Measurements from ENCODE around the gene CACNA1H.

CACNA1H gene

DNA sequence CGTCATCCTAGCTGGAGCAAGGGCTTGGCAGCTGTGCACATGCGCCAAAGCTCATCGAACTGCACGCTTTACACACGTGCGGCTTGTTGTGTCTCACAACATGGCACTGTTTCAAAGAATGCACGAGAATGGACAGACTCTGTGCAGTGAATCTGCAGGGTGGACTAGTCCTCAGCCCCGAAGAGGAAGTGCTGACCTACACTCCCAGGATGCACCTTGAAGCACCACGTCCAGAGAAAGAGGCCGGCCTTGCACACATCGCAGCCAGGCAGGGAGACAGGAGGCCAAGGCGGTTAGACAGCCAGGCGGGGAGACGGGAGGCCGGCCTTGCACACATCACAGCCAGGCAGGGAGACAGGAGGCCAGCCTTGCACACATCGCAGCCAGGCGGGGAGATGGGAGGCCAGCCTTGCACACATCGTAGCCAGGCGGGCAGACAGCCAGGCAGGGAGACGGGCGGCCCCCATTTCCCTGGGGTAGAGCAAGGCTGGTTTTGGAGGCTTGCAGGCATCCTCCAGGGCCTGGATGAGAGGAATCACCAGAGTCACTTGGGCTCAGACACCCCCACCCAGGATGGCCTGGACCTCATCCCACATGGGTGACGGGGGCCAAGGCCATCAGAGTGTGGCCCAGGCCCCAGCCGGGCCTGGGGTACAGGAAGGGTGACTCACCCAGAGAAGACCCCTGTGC is 9.0 kb upstream of the CACNA1H start:
- no peak for DNase-seq

- no peak for DNase-seq
These were observed 8.2 kb upstream of the CACNA1H start for GRCh38 chr16:1144476-1145382.

DNA sequence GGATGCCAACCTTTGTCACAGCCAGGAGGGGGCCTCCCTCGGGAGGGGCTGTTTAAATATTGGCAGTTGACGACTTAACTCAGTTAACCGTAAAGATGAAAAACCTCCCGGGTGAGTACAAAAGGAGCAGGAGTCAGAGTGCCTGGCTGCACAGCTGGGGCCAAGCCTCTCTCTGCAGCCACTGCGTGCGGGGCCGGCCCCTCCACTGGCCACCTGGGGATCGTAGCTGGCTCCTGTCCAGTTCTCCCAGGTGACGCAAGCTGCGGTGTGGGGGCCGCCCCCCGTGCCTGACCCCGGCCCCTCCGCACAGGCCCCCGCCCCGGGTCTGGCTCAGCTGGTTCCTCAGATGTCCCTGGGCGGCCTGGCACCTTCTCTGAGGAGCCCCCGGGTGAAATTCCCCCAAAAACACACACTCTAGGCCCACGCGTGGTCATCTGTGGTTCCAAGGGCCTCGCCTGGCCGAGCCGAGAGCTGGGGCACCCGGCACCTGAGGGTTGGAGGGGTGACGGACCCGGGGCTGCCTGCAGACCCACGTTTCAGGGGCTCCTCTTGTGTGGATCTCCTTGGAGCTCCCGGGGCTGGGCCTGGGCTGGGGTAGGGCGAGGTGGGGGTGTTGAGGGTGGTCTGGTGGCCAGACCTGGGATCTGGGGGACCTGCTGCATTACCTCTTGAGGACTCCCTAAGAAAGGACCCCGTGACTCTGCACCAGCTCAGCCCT is 7.4 kb upstream of the CACNA1H start:
- no peak for DNase-seq

GRCh38 chr16:1146409-1146808 is 6.5 kb upstream of the CACNA1H start:
- peak in 1 of 2 donors; percentile 30 for DNase-seq

DNA sequence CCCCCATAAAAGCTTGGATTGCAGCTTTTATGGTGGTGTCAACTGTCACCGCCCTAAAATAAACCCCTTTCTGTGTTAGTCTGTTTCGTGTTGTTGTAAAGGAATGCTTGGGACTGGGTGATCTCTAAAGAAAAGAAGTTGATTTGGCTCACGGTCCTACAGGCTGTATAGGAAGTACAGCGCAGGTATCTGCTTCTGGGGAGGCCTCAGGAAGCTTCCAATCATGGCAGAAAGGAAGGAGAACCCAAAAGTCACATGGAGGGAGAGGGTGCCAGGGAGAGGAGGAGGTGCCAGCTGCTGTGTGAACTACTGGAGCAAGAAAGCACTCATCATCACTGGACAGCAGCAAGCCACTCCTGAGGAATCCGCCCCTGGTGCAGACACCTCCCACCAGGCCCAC is 5.9 kb upstream of the CACNA1H start:
- no peak for DNase-seq

- no peak for DNase-seq
These were observed 3.7 kb upstream of the CACNA1H start for GRCh38 chr16:1149101-1149636.

GRCh38 chr16:1150511-1150982 is 2.4 kb upstream of the CACNA1H start:
- DNase-seq, result peak; percentile 39 to 40

GRCh38 chr16:1151424-1152122 is 1.3 kb upstream of the CACNA1H start:
- no peak for DNase-seq

GRCh38 chr16:1152123-1152638 is 725 bp upstream of the CACNA1H start:
- peak; percentile 45 to 47 for DNase-seq

GRCh38 chr16:1153480-1154160 is 714 bp downstream of the CACNA1H start:
- DNase-seq, result no peak

DNA sequence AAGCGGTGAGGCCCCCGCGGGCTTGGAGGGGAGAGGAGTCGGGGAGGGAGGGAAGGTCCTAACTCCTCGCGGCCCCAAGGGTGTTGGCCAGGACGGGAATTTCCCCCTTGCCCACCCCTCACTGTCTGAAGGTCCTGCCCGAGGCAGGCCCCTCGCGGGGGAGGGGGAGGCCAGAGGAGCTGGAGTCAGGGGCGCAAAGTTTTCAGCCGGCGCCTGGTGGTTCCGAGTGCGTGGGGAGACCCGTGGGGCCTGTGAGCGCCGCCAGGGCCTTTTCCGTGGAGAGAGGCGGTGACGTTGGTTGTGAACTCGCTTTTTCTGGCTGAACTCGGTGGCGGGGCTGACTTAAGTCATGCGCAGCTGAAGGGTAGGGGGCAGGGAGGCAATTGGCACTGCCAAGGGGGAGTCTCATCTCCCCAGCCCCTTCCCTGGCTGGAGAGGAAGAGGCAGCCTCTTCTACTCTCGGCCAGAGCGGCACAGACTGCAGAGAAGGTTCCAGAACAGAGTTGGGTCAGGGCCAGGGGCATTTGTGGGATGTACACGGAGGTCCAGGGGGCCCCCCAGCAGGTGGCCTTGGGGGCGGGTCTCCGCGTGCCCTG is 1.5 kb downstream of the CACNA1H start:
- no peak for DNase-seq

DNA sequence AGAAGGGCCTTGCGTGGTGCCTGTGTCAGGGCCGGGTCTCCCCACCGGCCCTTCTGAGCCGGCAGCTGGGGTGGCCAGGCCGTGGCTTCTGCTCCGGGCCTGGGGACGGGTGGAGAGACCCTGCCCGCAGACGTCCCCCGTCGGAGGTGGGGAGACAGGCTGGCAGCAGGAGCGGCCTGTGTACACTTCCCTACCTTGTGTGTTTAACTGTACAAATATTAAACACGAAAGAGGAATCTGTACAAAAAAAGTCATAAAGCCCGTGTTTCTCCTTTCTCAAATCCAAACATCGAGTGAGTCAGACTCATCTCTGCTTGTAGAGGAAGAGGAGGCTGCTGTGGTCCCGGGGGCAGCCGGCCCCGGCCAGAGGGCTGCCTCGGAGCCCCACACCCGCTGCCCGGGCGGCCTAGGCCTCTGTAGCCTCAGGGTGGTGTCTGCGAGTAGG is 2.0 kb downstream of the CACNA1H start:
- DNase-seq, result no peak

GRCh38 chr16:1155353-1156054 is 2.6 kb downstream of the CACNA1H start:
- DNase-seq, result no peak

DNA sequence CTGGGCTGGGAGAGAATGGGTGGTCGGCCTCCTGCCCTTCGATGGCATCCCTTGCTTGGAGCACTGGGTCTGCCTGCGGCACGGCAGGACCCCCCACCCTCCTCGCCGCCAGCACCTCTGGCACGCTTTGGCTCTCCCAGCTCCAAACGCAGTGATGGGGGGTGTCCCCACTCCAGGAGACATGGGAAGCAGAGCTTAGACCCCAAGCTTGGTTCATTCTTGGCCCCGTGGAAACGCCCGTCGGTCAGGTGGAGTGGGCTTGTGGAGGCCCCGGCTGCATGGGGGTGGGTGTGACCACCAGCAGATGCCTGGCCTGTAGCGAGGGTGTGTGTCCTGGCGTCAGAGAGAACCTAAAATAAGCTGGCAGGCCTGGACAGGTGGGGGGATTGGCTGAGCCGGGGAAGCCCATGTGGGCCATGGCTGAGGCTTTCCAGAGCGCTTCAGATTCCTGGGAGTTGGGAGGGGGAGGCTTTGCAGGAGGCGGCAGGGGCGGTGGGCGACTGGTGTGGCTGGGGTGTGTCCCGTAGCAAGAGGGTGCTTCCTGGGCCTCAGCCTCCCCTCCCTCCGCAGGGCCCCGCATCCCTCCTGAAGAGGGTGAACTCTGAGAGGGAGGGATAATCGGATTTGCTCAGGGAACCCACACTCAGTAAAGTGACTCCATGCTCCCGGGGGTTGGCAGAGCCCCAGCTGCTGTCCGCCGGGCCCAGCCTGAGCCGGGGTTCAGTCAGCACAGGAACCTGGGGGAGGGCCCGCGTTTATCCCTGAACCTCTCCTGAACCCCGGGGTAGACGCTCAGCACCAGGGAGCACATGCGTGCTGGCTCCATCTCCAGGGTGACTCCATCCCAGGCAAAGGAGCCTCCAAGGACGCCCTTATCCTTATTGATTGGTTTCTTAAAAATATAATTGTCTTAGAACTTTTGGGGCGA is 3.4 kb downstream of the CACNA1H start:
- DNase-seq, result no peak

GRCh38 chr16:1156983-1157638 is 4.2 kb downstream of the CACNA1H start:
- DNase-seq, result no peak

DNA sequence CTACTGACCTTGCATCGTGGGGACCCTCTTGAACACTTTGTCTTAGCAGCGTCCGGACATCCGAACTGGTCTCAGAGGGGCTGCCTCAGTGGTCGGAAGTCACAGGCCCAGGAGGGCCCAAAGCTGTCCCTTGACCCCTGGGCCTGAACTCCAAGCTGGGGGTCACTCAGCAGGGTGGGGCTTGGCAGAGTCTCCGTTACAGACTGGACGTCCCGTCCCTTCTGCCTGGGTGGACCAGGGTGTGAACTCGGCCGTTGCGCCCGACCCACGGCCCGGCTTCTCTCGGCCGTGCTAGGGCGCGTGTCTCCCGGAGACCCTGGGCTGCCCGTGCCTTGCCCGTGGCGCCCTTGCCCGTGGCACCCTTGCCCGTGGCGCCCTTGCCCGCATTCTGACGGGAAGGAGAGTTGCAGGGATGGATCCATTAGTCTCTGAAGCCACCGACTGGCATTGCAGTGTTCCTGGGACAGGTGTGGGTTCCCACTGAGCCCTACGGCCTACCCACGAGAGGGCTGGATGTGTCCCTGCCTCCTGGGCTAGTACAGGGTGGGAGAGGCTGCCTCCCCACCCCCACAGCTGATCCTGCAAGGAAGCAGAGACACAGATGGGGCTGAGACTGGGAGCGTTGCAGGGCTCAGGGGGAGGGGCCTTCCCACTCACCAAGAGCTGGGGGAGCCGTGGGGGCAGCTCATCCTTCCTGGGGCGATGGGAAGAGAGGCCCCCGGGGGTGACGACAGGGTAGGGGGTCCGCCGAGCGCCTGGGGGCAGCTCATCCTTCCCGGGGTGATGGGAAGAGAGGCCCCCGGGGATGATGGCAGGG is 4.9 kb downstream of the CACNA1H start:
- DNase-seq, result no peak

DNA sequence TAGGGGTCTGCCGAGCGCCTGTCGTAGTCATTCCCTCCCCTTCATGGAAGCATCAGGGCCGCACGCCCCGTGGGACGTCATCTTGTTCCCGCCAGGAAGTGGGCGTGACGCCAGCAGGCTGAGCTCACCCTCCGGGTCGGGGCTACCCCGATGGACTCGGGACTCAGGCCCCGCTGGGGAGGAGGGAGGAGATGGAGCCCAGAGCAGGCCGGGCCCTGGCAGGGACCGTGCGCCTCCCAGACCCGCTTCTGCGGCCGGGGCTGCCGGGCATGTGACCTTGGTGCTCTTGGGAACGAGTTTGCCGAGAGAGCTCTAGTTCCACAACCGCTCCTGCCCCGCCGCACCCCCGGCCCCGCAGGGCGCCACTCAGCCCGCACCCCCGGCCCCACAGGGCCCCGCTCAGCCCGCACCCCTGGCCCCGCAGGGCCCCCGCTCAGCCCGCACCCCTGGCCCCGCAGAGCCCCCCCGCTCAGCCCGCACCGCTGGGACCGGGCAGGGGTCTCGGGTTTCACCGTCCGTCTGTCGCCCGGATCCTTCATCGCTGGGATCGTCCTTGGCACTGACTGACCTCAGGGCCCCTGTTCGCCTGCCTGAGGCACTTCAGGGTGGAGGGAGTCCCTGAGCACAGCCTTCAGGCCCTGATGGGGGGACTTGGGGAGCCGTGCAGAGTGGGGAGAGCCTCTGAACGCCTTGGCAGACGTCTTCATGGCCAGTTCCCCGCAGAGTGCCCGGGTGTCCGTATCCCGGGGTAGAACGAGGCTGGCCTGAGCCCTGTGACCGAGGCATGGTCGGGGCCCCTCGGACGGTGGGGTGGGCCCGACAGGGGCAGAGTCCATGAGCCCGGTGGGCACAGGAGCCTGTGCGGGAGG is 5.8 kb downstream of the CACNA1H start:
- DNase-seq, result no peak

Data from stimulated activated CD4-positive, alpha-beta T cell treated with anti-CD3 and anti-CD28 coated beads, Interleukin-2, amount 100 ng/mL, for 24 hours (primary cell).